ENCODE measurements around the gene SPEM3. TPM values are rescaled to one million over a fixed set of nuclear protein-coding genes. Genes with fewer than 3 reads are reported as not detected.
A peak's percentile ranks its signal among the peaks of the same experiment; 100 is the strongest.

SPEM3 gene
- total RNA-seq, 4 donors from 2014 or later = not detected

DNA sequence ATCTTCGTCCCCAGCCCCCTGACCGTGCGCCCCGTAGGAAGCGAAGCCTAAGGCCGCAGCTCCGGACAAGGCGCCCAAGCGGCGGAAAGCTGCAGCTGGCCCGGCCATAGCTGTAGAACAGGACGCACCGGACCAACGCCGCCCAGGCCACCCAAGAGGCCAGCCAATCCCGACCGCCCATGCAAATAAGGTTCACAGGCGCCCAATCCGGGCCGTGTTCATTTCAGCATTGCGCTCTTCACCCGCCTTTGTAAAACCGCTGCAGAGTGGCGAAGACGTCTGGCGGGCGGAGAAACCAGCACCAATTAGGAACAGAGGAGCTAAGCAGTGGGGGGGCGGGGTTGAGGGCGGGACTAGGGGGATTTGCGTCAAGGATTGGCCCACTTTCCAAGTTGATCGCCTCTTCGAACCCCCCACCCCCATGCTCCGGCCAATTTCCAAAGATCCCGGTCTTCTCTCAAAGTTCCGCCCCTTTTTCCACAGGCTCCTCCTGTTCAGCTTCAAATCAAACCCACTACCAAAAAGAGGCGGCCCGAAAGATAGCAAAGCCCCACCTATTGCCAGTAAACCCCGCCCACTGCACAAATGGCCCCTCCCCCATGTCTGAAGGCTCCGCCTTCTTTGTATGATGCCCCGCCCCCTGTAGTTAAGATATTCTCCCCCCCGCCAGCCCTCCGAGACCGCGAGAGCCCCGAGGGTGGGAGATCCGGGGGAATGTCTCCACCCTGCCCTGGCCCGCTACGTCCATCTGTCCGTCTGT is 24.5 kb upstream of the SPEM3 start, which contains the start of gene TMEM256:
TSS of gene TMEM256 (minus strand) at position 121 of the 760 bp plus-strand sequence. CDS start at position 108, 13 bp downstream.
- Histone ChIP-seq H3K36me3 (peaks cover 0 to 20% (median 0%) of the 10 kb centered on the region in 3 donors), H3K27ac (peak within 1 kb of the TSS; percentile 85 to 98 (median 96)), H3K4me3 (peak within 1 kb of the TSS; percentile 63 to 96 (median 70)), H3K4me1 (peaks cover 0 to 56% (median 21%) of the 10 kb centered on the region in 4 donors), H3K9me3 (no peaks in the 10 kb centered on the region), H3K27me3 (no peaks in the 10 kb centered on the region)
- TF ChIP-seq EP300 (IDR thresholded peaks at IDR 0.05) = peak; percentile 82 to 99
- peak; percentile 97 to 99 for TF ChIP-seq POLR2A (IDR thresholded peaks at IDR 0.05)
- TF ChIP-seq, protein P1, sequence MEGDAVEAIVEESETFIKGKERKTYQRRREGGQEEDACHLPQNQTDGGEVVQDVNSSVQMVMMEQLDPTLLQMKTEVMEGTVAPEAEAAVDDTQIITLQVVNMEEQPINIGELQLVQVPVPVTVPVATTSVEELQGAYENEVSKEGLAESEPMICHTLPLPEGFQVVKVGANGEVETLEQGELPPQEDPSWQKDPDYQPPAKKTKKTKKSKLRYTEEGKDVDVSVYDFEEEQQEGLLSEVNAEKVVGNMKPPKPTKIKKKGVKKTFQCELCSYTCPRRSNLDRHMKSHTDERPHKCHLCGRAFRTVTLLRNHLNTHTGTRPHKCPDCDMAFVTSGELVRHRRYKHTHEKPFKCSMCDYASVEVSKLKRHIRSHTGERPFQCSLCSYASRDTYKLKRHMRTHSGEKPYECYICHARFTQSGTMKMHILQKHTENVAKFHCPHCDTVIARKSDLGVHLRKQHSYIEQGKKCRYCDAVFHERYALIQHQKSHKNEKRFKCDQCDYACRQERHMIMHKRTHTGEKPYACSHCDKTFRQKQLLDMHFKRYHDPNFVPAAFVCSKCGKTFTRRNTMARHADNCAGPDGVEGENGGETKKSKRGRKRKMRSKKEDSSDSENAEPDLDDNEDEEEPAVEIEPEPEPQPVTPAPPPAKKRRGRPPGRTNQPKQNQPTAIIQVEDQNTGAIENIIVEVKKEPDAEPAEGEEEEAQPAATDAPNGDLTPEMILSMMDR (IDR thresholded peaks at IDR 0.05) = peak in 2 of 5 experiments; percentile 47 to 57
- WGBS, 2 donors = 0% methylated on average over 23 to 49 of the region's 49 CpGs
- DNase-seq (ENCODE audit: low spot score in 2 of 2) = peak; percentile 98 to 99

DNA sequence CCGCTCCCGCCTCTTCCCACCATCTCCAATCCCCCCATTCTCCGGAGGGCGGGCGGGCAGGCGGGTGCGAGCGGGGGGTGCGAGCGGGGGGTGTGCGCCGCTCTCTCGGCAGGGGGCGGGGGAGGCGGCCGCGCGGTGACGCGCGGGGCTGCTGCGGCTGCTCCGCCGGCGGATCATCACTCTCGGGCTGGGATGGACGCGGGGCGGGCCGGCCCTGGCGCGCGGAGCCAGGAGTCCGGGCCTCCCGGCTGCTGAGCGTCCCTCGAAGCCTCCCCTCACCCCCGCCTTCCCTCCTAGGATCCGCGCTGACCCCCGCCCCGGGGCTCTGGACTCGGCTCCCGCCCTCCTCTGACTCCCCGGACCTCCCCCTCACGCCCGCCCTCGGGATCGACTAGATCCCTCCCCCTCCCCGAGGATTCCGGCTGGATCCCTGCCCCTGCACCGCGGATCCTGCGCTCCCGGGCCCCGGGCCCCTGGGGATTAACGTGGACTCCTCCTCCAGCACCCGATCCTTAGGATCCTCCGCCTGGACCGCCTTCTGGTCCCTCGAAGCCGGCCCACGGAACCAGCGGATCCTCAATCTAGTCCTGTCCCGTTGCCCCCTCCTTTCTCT is 23.8 kb upstream of the SPEM3 start:
- peak; percentile 49 to 57 for DNase-seq (ENCODE audit: low spot score in 2 of 2)
- Histone ChIP-seq H3K36me3 (peaks cover 0 to 27% (median 0%) of the 10 kb centered on the region in 3 donors), H3K9me3 (no peaks in the 10 kb centered on the region), H3K4me1 (peaks cover 0 to 56% (median 21%) of the 10 kb centered on the region in 4 donors), H3K4me3 (peak overlapping the region; percentile 63 to 96 (median 70)), H3K27me3 (no peaks in the 10 kb centered on the region), H3K27ac (peak overlapping the region; percentile 85 to 98 (median 94))
- peak in 1 of 2 donors; percentile 76 for TF ChIP-seq POLR2A (IDR thresholded peaks at IDR 0.05)
- TF ChIP-seq, protein P1 (IDR thresholded peaks at IDR 0.05) = peak; percentile 11 to 32 (median 18)
- TF ChIP-seq EP300 (IDR thresholded peaks at IDR 0.05) = peak in 1 of 2 donors; percentile 45
- WGBS, 2 donors = 0 to 1% methylated on average over 28 to 39 of the region's 65 CpGs

DNA sequence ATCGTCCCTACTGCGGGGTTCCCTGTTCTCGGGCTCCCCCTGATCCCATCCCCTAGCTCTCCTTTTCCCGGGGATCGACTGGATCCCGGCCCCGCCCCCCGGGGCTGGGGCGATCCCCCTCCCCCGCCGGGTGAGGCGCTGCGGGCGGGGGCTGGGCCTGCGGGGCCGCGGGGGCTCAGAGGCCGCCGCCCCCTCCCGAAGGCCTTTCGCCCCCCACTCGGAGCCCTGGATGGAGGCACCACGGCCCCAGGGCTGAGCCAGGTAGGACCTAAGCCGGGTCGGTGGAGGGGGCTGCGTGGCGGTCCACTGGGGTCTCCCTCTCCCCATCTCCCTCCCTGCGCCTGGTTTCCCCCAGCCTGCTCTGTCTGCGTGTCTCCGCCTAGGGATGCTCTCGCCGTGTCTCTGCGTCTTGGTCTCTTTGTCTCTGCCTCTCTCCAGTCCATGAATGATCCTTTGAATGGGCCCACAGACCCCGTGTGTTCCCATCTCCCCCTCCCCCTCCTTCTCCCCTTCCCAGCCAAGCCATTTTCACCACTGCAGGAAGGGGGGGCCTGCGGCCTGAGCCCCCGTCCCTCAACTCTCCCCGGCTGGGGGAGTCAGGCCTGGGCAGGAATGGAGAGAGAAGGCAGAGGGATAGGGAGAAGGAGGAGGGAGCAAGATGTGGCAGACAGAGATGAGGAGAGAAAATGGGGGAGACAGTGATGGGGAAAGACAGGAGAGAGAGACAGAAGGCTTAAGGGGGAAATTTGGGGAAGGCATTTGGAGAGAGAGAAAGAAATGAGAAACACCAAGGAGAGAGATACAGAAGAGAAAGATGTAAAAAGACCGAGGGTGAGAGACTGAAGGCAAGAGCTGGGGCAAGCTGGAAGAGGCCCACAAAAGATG is 23.1 kb upstream of the SPEM3 start:
- peak overlapping the region; percentile 63 to 96 (median 70) for H3K4me3 ChIP-seq
- H3K27ac ChIP-seq = peak overlapping the region; percentile 85 to 98 (median 94)
- WGBS, 2 donors = 4 to 9% methylated on average over 29 to 36 of the region's 38 CpGs
- peak in 1 of 2 donors; percentile 14 for DNase-seq (ENCODE audit: low spot score in 2 of 2)
- TF ChIP-seq EP300 (IDR thresholded peaks at IDR 0.05) (no peak), POLR2A (IDR thresholded peaks at IDR 0.05) (no peak)
- TF ChIP-seq, protein P1 (IDR thresholded peaks at IDR 0.05) = no peak
- H3K27me3 ChIP-seq = no peaks in the 10 kb centered on the region
- peaks cover 0 to 56% (median 21%) of the 10 kb centered on the region in 4 donors for H3K4me1 ChIP-seq
- no peaks in the 10 kb centered on the region for H3K9me3 ChIP-seq
- peaks cover 0 to 34% (median 0%) of the 10 kb centered on the region in 3 donors for H3K36me3 ChIP-seq

DNA sequence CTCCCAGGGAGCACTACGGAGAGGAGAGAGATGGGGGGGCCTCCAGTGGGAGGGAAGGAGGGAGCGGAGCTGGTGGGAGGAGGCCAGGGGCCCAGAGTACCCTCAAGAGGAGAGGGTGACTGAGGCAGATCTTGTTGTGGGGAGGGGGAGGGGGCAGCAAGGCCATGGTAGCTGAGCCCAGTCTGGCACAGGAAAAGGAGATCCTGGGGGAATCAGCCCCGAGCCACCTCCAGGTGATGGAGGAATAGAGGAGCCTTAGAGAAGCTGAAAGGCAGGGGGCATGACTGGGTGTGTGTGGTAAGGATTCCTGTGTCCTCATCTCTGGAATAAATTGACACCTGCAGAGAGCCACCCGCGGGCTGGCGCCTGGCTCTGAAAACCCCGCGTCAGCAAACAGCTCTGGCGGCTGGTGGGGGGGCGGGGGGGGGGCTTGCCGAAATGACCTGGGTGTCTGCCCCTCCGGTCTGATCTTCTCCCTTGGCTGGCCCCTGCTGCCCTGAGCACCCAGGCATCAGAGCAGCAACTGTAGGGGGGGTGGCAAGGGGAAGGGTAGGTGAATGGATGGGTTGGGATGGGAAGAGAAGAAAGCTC is 22.3 kb upstream of the SPEM3 start:
- H3K27ac ChIP-seq = peak overlapping the region in 3 of 4 donors; percentile 94 to 98 (median 95)
- 47 to 61% methylated on average over 9 to 12 of the region's 12 CpGs for WGBS, 2 donors
- H3K4me1 ChIP-seq = peaks cover 0 to 49% (median 21%) of the 10 kb centered on the region in 4 donors
- TF ChIP-seq POLR2A (IDR thresholded peaks at IDR 0.05) = no peak
- no peak for TF ChIP-seq EP300 (IDR thresholded peaks at IDR 0.05)
- TF ChIP-seq, protein P1 (IDR thresholded peaks at IDR 0.05) = no peak
- H3K27me3 ChIP-seq = no peaks in the 10 kb centered on the region
- peak overlapping the region in 1 of 4 donors; percentile 96 for H3K4me3 ChIP-seq
- peaks cover 0 to 42% (median 0%) of the 10 kb centered on the region in 3 donors for H3K36me3 ChIP-seq
- DNase-seq (ENCODE audit: low spot score in 2 of 2) = no peak
- H3K9me3 ChIP-seq = no peaks in the 10 kb centered on the region
